Raji (cell line): ENCODE results near the gene MRPS18A.

Source experiments
- POLR2A ChIP-seq: IDR thresholded peaks from 2 replicates; pipeline ENCODE4 v1.6.1; 2011; ENCODE audit warnings: low read depth, low read length, control low read depth; ENCODE audit not compliant: insufficient read depth

Gene MRPS18A

GRCh38 chr6:43682724-43683429 lies 4.7 kb downstream of the MRPS18A start:
- no peak for TF ChIP-seq POLR2A

GRCh38 chr6:43681303-43681702 lies 6.3 kb downstream of the MRPS18A start:
- TF ChIP-seq POLR2A = no peak

GRCh38 chr6:43680308-43681200 lies 7.0 kb downstream of the MRPS18A start:
- TF ChIP-seq POLR2A = no peak

- TF ChIP-seq POLR2A = no peak
Observed at GRCh38 chr6:43679057-43679456, 8.5 kb downstream of the MRPS18A start.

- TF ChIP-seq POLR2A = no peak
Observed at GRCh38 chr6:43678341-43678740, 9.2 kb downstream of the MRPS18A start.

GRCh38 chr6:43677759-43678158 lies 9.8 kb downstream of the MRPS18A start:
- TF ChIP-seq POLR2A = no peak

DNA sequence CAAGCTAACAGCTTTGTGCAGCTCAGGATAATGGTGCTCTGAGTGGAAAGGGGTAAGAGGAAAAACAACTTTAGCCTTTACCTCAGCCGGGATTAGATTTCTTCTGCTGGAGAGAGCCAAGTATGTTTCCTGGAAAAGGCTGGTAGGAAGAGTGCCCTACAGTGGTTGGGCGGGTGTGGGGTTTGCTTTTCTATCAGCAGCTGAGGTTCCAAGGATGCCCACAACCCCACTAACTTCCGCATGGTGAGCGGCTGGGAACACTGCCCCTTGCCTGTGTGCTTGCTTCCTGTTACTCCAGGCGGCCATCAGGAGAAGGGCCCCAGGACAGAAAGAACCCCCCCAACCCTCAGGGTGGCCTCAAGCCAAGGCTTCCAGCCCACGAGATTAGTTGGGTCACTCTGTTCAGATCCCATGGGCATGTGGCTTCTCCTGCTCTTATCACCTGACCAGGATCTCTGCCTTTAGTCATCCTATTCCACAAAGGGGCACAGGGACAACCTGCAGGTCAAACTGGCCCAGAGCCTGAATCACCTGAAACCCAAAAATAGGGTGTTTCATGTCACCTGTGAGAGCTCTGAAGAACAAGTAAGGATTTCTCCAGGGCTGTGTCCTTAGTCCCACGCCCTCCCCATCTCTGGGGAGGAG lies 10.5 kb downstream of the MRPS18A start:
- no peak for TF ChIP-seq POLR2A

- no peak for TF ChIP-seq POLR2A
Observed at GRCh38 chr6:43674921-43675320, 12.7 kb downstream of the MRPS18A start.

GRCh38 chr6:43674291-43674690 lies 13.3 kb downstream of the MRPS18A start:
- no peak for TF ChIP-seq POLR2A

- no peak for TF ChIP-seq POLR2A
Observed at GRCh38 chr6:43673444-43674084, 14.0 kb downstream of the MRPS18A start.

- TF ChIP-seq POLR2A = no peak
Observed at GRCh38 chr6:43671801-43672690, 15.5 kb downstream of the MRPS18A start.

GRCh38 chr6:43671011-43671800 lies 16.4 kb downstream of the MRPS18A start:
- TF ChIP-seq POLR2A = no peak

DNA sequence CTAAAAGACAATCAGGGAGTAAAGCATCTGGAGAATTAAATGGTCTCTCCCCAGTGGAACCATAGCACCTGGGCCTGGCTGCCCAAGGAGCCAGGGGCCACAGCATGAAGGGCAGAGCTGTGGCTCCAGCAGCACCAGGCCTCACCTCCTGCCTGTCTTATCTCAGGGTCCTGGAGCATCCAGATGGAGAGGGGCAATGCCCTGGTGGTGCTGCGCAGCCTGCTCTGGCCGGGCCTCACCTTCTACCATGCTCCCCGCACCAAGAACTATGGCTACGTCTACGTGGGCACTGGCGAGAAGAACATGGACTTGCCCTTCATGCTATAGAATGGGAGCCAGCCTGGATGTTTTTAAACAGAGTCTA lies 17.0 kb downstream of the MRPS18A start:
- TF ChIP-seq POLR2A = no peak
